Fibroblast of villous mesenchyme (primary cell): Measurements from ENCODE around the gene NT5C2. TPM values are rescaled to one million over a fixed set of nuclear protein-coding genes. Genes with fewer than 3 reads are reported as not detected.

Source experiments
- DNase-seq: peaks from one replicate; pipeline ENCODE4 v3.0.0-alpha.2; 2010; ENCODE audit warnings: low read depth
- H3K4me3 ChIP-seq: 2 replicates; pipeline ENCODE4 v1.5.1; 2011; ENCODE audit warnings: low read depth, mild to moderate bottlenecking, low read length
- CTCF ChIP-seq: IDR thresholded peaks from 2 replicates; pipeline ENCODE4 v1.5.1; 2012; ENCODE audit warnings: low read depth, mild to moderate bottlenecking, low read length; ENCODE audit not compliant: insufficient read depth
- total RNA-seq: library from RNA; depleted of rRNA; stranded (reverse); fragments of >200 nt; gene quantifications from 2 replicates; pipeline ENCODE4 v1.2.3, GENCODE V29; 2012

The NT5C2 gene
- 64.4 and 92.0 TPM in 2 replicates for total RNA-seq

DNA sequence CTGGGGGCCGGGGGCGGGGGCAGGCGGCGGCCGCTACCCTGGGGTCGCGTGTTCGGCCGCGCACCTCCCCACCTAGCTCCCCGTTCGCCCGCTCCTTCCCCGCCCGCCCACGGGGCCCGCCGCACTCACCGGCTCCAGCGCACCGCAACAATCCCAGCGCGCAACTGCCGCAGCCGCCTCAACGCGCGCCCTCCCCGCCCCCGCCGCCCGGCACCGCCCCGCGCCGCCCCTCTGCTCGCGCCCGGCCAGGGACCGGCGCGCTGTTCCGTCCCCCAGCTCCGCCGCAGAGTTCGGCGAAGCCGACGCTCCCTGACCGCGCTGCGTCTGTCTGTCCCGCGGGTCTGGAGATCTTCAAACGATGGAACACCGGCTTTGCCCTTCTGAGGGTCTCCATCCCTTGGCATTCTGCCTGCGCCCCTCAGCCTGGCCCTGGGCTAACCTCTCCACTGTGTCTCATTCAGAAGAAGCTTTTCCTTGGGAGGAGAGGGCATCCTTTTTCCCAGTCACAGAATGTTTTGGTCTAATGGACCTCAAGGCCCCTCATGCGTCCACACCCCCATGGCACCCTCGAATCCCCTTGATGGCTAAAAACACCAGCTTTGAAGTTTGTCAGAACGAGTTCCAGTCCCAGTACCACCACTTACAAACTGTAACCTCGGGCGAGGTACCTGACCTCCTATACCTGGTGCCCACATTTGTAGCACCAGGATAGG, at the start of gene NT5C2:
Gene NT5C2 (minus strand): TSS at position 166 of the 713 bp plus-strand sequence. CDS start 18,314 bp downstream, outside the sequence.
- peak; percentile 78 for DNase-seq
- peak within 1 kb of the TSS; percentile 89 for H3K4me3 ChIP-seq
- no peak for TF ChIP-seq CTCF

DNA sequence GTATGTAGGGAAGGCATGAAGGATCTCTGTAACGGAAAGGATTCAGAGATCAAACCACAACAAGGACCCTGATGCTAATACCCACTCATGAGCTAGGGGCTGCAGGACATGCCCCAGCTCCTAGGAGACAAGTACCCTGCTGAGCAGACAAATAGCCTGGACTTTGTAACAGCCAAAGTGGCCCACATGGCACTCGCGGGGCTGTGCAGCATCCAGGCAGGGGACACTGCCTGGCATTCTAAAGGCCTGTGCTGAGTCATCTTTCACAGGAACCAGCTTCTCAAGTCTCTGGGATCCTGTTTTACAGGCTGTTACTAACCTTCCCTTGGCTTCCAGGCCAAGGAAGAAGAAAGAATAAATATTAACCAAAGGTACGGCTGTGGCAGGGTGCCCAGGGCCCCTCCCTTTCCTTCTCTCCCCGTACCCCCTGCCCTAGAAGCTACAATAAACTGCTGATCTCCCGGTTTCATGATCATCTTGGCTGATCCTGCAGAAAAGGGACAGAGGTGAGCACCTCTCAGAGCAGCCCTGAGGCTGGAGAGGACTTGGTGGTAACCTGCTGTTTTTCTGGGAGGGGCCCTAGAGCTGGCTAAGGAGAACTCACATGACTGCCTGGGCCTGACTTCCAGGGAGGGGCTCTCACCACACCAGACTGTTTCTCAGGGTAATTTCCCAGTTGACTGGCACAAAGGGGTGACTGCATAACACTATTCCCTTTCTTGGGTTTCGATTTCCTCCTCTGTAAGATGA, 48.4 kb upstream of the NT5C2 start:
- DNase-seq = peak; percentile 46
- H3K4me3 ChIP-seq = no peak overlapping the region
- no peak for TF ChIP-seq CTCF

GRCh38 chr10:103238506-103239252, 45.6 kb upstream of the NT5C2 start:
- TF ChIP-seq CTCF = peak; percentile 68
- H3K4me3 ChIP-seq = no peak overlapping the region
- DNase-seq = peak; percentile 77

DNA sequence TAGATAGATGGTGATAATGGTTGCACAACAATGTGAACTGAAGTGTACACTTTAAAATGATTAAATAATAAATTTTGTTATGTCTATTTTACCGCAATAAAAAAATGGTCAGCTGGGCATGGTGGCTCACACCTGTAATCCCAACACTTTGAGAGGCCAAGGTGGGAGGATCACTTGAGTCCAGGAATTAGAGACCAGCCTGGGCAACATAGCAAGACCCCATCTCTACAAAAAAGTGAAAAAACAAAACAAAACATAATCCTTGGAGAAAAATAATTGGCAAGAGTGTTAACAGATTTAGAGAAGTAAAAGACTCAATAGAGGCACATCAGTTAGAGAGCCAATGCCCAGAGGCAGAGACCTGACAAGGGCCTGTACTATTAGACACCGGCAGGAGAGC, 42.7 kb upstream of the NT5C2 start:
- no peak overlapping the region for H3K4me3 ChIP-seq
- TF ChIP-seq CTCF = no peak
- DNase-seq = no peak

DNA sequence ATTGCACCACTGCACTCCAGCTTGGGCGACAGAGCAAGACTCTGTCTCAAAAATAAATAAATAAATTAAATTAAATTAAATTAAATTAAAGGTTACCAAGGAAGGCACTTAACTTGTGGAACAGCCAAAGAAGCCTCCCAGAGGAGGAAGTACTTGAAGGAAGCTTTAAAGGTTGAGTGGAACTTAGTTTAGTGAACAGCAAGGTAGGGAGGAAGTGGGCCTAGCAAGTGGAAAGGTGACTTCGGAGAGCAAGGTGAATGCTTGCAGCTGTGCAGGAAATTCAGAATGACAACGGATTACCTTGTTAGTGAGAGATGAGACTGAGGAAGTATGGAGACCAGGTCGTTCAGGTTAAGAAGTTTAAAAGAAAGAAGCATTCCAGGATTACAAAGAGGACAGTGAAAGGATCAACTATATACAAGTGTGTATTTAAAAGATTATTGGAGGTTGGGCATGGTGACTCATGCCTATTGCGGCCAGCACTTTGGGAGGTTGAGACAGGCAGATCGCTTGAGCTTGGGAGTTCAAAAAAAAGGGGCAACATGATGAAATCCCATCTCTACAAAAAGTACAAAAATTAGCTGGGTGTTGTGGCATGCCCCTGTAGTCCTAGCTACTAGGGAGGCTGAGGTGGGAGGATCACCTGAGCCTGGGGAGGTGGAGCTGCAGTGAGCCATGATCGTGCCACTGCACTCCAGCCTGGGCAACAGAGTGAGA, 39.9 kb upstream of the NT5C2 start:
- TF ChIP-seq CTCF = no peak
- no peak overlapping the region for H3K4me3 ChIP-seq
- DNase-seq = peak; percentile 80

- H3K4me3 ChIP-seq = no peak overlapping the region
- TF ChIP-seq CTCF = no peak
- no peak for DNase-seq
Observed at GRCh38 chr10:103232131-103232673, 39.1 kb upstream of the NT5C2 start.
